ENCODE results near the gene PCDHA12.

GRCh38 chr5:140857177-140857986, 17.7 kb upstream of the PCDHA12 start:
- TF ChIP-seq CTCF (IDR thresholded peaks at IDR 0.05) (no peak), POLR2A (IDR thresholded peaks at IDR 0.05) (no peak)

Measured in prostate gland (tissue), 2 donors.